IPS DF 4.7 (cell line): ENCODE results near the gene CACNA2D2.
A peak's percentile ranks its signal among the peaks of the same experiment; 100 is the strongest.

Experiments
- DNase-seq: peaks from one replicate; pipeline ENCODE4 v3.0.0-alpha.2; 2013; ENCODE audit warnings: low spot score; ENCODE audit errors: extremely low read depth

Gene CACNA2D2

DNA sequence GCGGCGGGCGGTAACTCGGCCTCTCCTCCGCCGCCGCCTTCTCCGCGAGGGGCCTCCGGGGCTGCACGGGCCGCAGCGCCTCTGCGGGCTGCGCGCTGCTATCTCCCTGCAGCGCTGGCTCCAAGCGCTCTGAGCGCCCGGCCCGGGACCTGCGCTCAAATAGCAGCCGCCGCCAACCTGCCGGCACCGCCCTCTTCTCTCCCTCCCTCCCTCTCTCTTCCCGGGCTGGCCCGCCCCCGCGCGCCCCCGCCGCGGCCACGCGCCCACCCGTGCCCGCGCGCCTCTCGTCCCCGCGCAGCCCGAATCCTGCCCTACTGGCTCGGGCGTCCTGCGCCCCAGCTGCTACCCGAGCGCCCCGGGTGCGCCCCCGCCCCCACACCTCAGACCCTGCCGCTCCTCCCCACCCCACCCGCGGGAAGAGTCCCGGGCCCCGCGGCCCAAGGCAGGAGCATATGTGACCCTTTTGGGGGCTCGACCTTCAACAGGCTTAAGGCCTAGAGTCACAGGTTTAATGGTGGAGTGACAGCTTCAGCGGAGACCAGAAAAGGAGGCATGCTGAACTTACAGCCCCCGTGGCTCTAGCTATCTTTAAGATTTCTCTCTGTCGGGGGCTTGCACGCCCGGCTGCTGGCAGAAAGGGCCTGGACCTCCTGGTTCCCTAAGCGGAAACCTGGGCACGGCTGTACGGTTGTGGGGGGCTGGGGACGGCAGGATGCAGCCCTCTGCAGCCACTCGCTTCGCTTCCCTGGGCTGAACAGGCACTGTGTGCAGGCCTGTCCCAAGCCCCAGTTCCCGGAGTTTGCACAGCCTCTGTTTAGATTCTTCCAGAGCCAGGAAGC lies at the start of gene CACNA2D2:
TSS of gene CACNA2D2 (minus strand) at position 131 of the 839 bp plus-strand sequence. CDS start 211 bp downstream, outside the sequence.
- no peak for DNase-seq

GRCh38 chr3:50552598-50552997 lies 49.2 kb upstream of the CACNA2D2 start:
- DNase-seq, result no peak

DNA sequence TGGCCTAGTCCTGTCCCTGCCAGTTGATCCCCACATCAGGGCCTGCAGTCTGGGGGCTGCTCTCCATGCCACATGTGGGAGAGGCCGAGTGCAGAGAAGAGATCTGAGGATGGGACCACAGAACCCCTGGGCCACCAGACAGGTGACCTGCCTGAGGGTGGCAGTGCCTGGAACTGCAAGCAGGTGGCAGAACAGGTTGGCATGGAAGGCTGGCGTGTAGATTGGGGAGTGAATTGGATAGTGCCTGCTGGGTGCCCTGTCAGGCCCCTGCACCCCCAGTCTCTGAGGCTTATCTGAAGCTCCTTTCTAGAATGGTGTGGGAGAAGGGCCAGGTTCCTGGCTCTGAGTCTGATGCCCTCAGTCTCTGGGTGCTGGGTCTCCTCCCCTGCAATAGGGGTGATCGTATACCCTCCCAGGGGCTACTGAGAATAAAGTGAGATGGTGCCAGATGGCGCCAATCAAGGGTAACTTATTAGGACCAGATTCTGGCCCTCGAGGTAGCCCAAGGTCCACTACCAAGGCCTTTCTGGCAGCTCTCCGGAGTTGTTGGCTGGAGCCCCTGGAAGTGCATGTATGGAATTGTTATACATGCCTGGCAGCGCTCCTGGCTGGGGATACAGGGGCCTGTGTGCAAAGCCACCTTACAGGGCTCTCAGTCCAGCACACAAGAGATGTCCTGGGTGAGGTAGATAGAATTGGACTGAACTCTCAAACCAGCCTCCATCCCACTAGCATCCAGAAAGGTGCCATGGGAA lies 48.4 kb upstream of the CACNA2D2 start:
- DNase-seq, result no peak

GRCh38 chr3:50551054-50551659 lies 47.7 kb upstream of the CACNA2D2 start:
- no peak for DNase-seq

- no peak for DNase-seq
These were observed 46.8 kb upstream of the CACNA2D2 start for GRCh38 chr3:50550079-50550736.

GRCh38 chr3:50549226-50549625 lies 45.8 kb upstream of the CACNA2D2 start:
- DNase-seq, result no peak

GRCh38 chr3:50545781-50546180 lies 42.3 kb upstream of the CACNA2D2 start:
- DNase-seq, result no peak

DNA sequence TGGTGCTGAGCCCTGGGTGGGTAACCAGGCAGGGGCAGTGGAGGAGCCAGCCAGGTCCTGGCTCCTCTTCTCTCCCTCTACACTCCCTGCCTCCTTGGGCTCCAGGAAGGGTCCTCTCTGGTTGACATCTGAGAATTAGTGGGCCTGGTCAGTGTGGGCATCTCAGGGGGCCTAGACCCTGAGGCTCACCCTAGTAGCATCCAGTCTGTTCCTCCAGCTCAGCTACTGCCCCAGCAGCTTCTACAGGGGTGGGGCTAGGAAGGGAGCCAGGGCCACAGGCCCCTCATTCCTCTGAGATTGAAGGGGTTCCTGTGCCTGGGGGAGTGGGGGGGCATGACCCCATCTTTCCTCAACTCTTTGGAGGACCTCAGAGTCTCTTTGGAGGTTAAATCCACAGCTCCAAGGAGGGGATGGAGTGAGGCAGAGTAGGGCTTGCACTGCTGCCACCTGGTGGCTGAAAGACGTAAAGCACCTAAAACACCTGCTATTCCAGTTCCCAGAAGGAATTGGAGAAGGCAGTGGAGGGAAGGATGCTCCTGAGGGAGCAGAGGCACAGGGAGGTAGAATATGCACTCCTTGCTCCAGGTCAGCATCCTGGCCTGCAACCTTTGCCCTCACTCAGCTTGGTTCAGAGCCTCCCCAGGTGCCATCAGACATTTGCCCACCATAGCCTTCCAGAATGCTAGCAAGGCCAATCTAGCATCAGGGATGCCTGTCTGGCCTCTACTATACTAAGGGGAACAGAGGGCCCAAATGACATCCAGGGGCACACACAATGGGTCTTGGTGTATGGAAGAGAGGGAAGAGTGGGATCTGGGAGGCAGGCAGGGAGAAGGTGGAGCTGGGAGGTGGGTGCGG lies 39.0 kb upstream of the CACNA2D2 start:
- peak; percentile 71 for DNase-seq

GRCh38 chr3:50539356-50540286 lies 36.2 kb upstream of the CACNA2D2 start:
- no peak for DNase-seq

DNA sequence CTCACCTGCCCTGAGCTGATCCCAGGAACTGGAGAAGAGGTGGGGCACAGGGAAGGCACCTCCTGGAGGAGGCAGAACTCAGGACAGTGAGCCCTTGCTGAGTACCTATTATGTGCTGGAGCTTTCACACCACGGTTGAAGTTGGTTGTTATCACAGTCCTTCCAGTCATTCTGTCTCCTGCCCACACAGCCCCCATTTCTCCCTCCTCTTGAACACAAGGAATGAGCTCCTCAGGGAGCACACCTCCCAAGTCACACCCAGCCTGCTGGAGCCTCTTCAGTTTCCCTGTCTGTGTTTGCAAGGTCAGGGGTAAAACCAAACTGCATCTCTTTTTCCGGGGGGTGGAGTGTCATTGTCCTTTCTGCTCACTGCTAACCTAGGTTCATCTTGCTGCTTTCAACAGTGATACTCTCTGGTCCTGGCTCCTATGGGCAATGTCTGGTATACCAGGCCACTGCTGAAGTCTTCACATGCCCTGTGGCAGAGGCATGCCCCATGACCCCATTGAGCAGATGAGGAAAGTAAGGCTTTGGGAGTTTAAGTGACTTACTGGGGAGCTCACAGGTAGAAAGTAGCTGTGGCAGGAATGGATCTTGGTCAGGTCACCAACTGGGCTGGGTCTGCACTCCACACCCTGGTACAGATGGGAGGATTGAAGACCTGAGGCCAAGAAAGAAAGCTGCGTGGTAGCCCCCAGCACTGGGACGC lies 34.1 kb upstream of the CACNA2D2 start:
- no peak for DNase-seq

DNA sequence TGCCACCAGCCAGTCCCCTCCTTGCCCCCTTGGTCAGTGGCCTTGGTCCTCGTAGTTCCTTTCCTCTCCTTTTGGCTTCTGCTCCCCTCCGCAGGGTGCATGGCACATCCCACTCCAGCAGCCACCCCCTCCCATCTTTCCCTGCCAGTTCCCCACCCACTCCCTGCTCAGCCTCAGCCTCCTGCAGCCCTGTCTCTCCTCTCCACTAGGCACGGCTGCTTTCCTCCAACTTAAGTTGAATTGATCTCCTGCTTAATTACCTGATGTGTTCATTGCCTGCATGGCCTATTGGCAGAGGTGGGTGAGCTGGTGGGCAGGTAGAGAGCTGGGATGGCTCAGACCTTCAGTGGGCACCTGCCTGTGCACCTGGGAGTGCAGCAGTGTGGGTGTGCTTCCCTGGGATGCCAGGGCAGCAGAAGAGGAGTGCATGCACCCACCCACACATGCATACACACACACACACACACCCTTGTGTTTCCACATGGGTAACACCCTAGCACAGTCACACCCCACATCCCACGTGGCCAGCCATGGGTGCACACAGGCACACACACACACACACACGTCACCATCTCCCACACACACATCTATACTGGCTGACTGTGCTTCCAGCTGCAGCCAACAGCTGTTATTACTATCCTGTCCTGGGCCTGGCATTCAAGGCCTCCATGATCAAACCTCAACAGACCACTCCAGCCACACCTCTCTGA lies 33.2 kb upstream of the CACNA2D2 start:
- DNase-seq, result no peak

GRCh38 chr3:50534681-50535330 lies 31.4 kb upstream of the CACNA2D2 start:
- no peak for DNase-seq

DNA sequence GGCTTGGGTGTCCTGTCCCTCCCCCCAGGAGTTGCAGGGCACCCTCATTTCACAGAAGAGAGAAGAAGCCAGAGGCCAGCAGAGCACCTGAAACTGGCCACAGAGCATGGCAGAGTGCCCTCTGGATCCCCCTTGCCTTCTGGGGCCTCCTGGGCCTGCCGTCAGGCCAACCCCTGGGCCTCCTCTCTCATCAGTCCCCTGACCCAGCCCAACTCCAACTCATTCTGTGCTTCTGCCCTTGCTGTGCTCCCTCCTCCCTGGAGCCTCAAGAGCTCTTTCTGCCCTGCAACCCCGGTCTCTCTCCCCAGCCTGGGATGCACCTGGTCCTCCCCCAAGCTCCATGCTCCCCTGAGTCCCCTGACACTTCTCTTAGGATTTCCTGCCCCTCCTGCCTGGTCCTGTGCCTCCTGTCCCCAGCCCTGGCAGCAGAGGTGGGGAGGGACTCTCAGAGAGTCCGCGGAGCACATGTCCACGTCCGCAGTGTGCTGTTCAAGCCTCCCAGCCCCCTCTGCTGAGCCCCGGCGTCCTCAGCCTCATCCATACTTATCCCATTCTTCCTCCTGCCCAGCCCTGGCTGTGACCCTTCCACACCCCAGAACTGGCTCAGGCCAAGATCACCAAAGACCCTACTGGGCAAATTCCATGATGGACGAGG lies 30.5 kb upstream of the CACNA2D2 start:
- no peak for DNase-seq

- no peak for DNase-seq
These were observed 29.9 kb upstream of the CACNA2D2 start for GRCh38 chr3:50533316-50533715.

GRCh38 chr3:50532062-50532705 lies 28.8 kb upstream of the CACNA2D2 start:
- no peak for DNase-seq

DNA sequence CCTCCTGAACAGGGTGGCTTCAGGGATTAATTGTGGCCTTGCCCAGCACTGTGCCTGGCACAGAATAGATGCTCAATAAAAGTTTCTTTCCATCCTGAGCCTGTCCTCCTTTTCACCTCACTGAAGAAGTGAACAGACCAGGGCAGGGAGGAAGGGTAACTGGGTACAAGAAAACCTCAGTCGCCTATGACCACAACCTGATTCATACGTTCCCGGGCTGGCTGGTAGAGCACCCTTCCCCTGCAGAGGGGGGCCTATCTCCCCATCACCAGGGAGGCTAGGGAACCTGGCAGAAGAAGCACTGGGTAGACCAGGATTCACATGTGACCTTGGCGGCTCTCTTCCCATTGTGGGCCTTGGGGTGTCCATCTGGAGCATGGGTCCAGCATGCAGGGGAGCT lies 27.8 kb upstream of the CACNA2D2 start:
- no peak for DNase-seq
